Common myeloid progenitor, CD34-positive (primary cell): ENCODE data around the gene CRACDL.

ENCODE experiments used
- CTCF ChIA-PET: fragments of 350-600 bp; sonication (Branson Sonifier 250); formaldehyde crosslinking; loops from one replicate; lab custom pipeline; 2021; ENCODE audit warnings: antibody characterized with exemption; lab: Charles Lee
- POLR2A ChIA-PET: fragments of 350-600 bp; sonication (Branson Sonifier 250); formaldehyde crosslinking; loops from one replicate; lab custom pipeline; 2021; ENCODE audit warnings: antibody characterized with exemption; lab: Charles Lee
- DNase-seq, 3 donors: peaks; one replicate each; pipeline versions ENCODE4 v3.0.0 to v3.0.0-alpha.2; 2013
- H3K27ac ChIP-seq, 2 experiments: 1 replicate in 1 of 2; 2 replicates in 1 of 2; pipeline ENCODE4 v1.7.0; 2013; ENCODE audit warnings: inconsistent platforms in 2 of 2, low read length in 2 of 2, mild to moderate bottlenecking in 2 of 2, low read depth in 1 of 2, moderate library complexity in 1 of 2; ENCODE audit not compliant: severe bottlenecking in 2 of 2, insufficient read depth in 1 of 2, poor library complexity in 1 of 2
- H3K27me3 ChIP-seq, 5 experiments: replicated peaks in 2 of 5; 1 replicate in 3 of 5; 2 replicates in 2 of 5; pipeline versions ENCODE4 v1.6.1 to v1.7.0; 2013; ENCODE audit warnings: low read length in 4 of 5, mild to moderate bottlenecking in 2 of 5, moderate library complexity in 2 of 5, inconsistent platforms in 1 of 5; ENCODE audit not compliant: insufficient read depth in 5 of 5, control insufficient read depth in 4 of 5
- H3K36me3 ChIP-seq, 4 experiments: 1 replicate in 2 of 4; 2 replicates in 2 of 4; pipeline versions ENCODE4 v1.6.1 to v1.7.0; 2013; ENCODE audit warnings: low read length in 3 of 4, control low read depth in 1 of 4, mild to moderate bottlenecking in 1 of 4; ENCODE audit not compliant: control insufficient read depth in 4 of 4, insufficient read depth in 4 of 4
- H3K4me1 ChIP-seq, 4 experiments: 1 replicate in 3 of 4; 2 replicates in 1 of 4; pipeline versions ENCODE4 v1.6.1 to v1.7.1; 2013; ENCODE audit warnings: low read length in 3 of 4, mild to moderate bottlenecking in 3 of 4, control low read depth in 1 of 4, inconsistent platforms in 1 of 4, moderate library complexity in 1 of 4; ENCODE audit not compliant: control insufficient read depth in 4 of 4, insufficient read depth in 4 of 4; ENCODE audit errors: control extremely low read depth in 1 of 4
- H3K4me3 ChIP-seq, 7 experiments: 1 replicate in 4 of 7; 2 replicates in 3 of 7; pipeline versions ENCODE4 v1.5.1 to v1.7.0; 2013; ENCODE audit warnings: mild to moderate bottlenecking in 7 of 7, low read length in 6 of 7, moderate library complexity in 6 of 7, inconsistent platforms in 2 of 7, low read depth in 2 of 7, control low read depth in 1 of 7; ENCODE audit not compliant: insufficient read depth in 4 of 7, control insufficient read depth in 1 of 7; ENCODE audit errors: extremely low read depth in 1 of 7
- H3K9me3 ChIP-seq, 5 experiments: 1 replicate in 4 of 5; 2 replicates in 1 of 5; pipeline versions ENCODE4 v1.6.1 to v1.7.1; 2013; ENCODE audit warnings: low read length in 4 of 5, mild to moderate bottlenecking in 2 of 5, inconsistent platforms in 1 of 5, low read depth in 1 of 5, moderate library complexity in 1 of 5; ENCODE audit not compliant: control insufficient read depth in 4 of 5, insufficient read depth in 2 of 5; ENCODE audit errors: control extremely low read depth in 1 of 5
- WGBS: methylation state at CpG from one replicate; pipeline ENCODE4 v1.1.5; 2013; ENCODE audit not compliant: insufficient coverage; 5-methylcytosine and 5-hydroxymethylcytosine counted together

CRACDL gene

GRCh38 chr2:98842136-98842535 is 93.9 kb downstream of the CRACDL start:
- ChIA-PET CTCF (interaction anchor here (1.3 to 1.9 kb wide), 2 partner anchors 18 to 193 kb away, joined by 5 read pairs; no protein-coding TSS in a partner anchor), POLR2A (no interaction called here)
- WGBS: no CpG with 5 or more reads among the region's 3 CpGs
- no peak for DNase-seq
- Histone ChIP-seq H3K9me3 (peaks cover 0 to 2% (median 0%) of the 10 kb centered on the region in 5 experiments), H3K27me3 (no peaks in the 10 kb centered on the region), H3K4me1 (no peaks in the 10 kb centered on the region), H3K27ac (no peak overlapping the region), H3K36me3 (no peaks in the 10 kb centered on the region), H3K4me3 (no peak overlapping the region)

DNA sequence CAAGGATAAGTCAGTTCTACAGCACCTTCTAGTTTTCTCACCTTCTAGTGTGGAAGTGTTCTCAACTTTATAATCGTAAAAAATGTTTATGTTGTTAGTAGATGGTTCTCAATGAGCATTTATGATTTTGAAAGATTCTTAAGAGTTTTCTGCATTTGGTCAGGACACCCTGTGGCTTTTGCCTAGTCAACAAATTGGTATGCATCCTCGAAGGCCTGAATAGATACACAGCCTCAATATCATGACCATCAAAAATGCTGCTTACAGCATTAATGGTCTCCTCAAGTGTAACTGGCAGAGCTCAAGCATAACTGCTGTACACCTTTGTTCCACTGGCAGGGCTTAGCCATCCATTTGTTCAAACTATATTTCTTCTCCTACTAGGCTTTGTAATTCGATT is 96.7 kb downstream of the CRACDL start:
- no peaks in the 10 kb centered on the region for H3K27me3 ChIP-seq
- no peak overlapping the region for H3K4me3 ChIP-seq
- no peaks in the 10 kb centered on the region for H3K4me1 ChIP-seq
- no peak overlapping the region for H3K27ac ChIP-seq
- ChIA-PET POLR2A (no interaction called here), CTCF (interaction anchor here (1.3 to 5.6 kb wide), 2 partner anchors 72 to 190 kb away, joined by 3 to 34 read pairs; no protein-coding TSS in a partner anchor)
- H3K9me3 ChIP-seq: peaks cover 0 to 2% (median 0%) of the 10 kb centered on the region in 5 experiments
- no peaks in the 10 kb centered on the region for H3K36me3 ChIP-seq
- no peak for DNase-seq
- 83% methylated on average over 1 of the region's 3 CpGs for WGBS

DNA sequence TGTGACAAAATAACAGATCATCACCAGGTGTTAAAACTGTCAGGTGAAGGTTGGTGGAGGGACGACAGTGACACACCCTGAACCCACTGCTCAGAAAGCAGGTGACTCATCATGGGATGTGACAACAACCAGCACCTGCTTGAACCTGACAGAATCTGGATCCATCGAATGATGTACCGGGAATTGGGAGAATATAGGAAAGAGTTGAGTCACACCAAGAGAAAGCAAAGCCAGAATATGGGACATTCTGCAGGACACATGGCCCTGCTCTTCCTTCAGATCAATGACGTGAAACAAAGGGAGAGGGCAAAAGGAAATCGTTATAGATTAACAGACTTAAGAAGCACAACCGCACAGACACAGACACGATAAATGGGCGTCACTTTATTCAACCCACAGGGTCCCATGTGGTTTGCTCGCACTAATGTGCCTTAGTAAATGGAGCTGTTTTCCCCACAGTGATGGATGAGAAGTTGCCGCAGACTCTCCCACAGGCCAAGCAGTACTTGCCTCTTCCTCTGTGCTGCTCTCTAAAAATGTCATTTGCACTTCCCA is 100.1 kb downstream of the CRACDL start:
- WGBS: 96% methylated on average over 10 of the region's 10 CpGs
- POLR2A ChIA-PET: no interaction called here
- Histone ChIP-seq H3K27ac (no peak overlapping the region), H3K4me1 (peaks cover 0 to 3% (median under 1%) of the 10 kb centered on the region in 4 experiments), H3K4me3 (no peak overlapping the region), H3K9me3 (peaks cover 0 to 2% (median 0%) of the 10 kb centered on the region in 5 experiments), H3K27me3 (no peaks in the 10 kb centered on the region), H3K36me3 (no peaks in the 10 kb centered on the region)
- CTCF ChIA-PET: interaction anchor here (0.8 to 5.6 kb wide), 13 partner anchors 11 to 267 kb away, joined by 3 to 34 read pairs (median 3); no protein-coding TSS in a partner anchor
- DNase-seq: no peak

GRCh38 chr2:98833917-98834263 is 102.1 kb downstream of the CRACDL start:
- WGBS: 100% methylated on average over 1 of the region's 3 CpGs
- Histone ChIP-seq H3K4me3 (no peak overlapping the region), H3K4me1 (peaks cover 6 to 21% (median 15%) of the 10 kb centered on the region in 4 experiments), H3K27ac (no peak overlapping the region), H3K27me3 (no peaks in the 10 kb centered on the region), H3K9me3 (no peaks in the 10 kb centered on the region), H3K36me3 (no peaks in the 10 kb centered on the region)
- no peak for DNase-seq
- POLR2A ChIA-PET: no interaction called here
- CTCF ChIA-PET: interaction anchor here (0.9 kb wide), 1 partner anchor 184 kb away, joined by 4 read pairs; no protein-coding TSS in a partner anchor

DNA sequence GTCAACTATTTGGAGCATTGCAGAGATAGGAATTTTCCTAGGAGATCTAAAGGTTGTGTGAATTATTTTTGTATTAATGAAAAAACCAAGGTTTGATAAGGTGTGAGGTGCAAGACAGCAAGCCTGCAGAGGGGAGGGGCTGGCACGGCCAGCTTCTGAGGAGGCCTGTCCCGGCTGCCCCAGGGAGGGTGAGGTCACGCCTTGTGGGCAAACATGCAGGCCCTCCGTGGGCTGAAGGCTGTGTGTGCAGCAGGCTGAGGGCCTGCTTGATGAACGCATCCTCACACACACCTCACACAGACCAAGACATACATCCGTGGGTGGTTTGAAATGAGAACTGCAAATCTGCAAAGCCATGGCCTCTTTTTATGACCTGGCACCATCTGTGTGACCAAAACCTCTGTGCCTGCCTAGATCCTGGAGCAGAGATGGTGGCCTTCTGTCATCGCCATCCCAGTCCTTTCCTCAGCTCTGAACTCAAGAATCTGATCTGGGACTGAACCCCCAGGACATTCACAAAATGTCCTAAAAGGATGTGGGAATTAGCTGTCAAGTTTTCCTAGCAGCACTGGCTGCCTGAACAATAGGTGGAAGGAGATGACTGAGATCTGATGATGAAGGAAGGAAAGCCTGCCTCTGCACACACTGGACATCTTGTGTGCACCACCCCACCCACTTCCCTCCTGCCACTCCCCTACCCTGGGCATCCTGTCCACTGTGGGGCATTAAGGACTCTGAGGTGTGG is 102.7 kb downstream of the CRACDL start:
- Histone ChIP-seq H3K4me3 (no peak overlapping the region), H3K9me3 (no peaks in the 10 kb centered on the region), H3K27ac (no peak overlapping the region), H3K36me3 (no peaks in the 10 kb centered on the region), H3K4me1 (peaks cover 11 to 27% (median 21%) of the 10 kb centered on the region in 4 experiments), H3K27me3 (no peaks in the 10 kb centered on the region)
- no peak for DNase-seq
- ChIA-PET CTCF (interaction anchor here (0.9 to 1.1 kb wide), 2 partner anchors 184 kb away, joined by 4 to 6 read pairs; no protein-coding TSS in a partner anchor), POLR2A (no interaction called here)
- WGBS: 100% methylated on average over 3 of the region's 7 CpGs

GRCh38 chr2:98832172-98832571 is 103.9 kb downstream of the CRACDL start:
- no peak overlapping the region for H3K27ac ChIP-seq
- no peaks in the 10 kb centered on the region for H3K27me3 ChIP-seq
- DNase-seq: no peak
- H3K9me3 ChIP-seq: no peaks in the 10 kb centered on the region
- 94% methylated on average over 3 of the region's 7 CpGs for WGBS
- H3K36me3 ChIP-seq: no peaks in the 10 kb centered on the region
- POLR2A ChIA-PET: no interaction called here
- no peak overlapping the region for H3K4me3 ChIP-seq
- H3K4me1 ChIP-seq: peaks cover 11 to 33% (median 27%) of the 10 kb centered on the region in 4 experiments
- CTCF ChIA-PET: interaction anchor here (0.8 to 1.3 kb wide), 5 partner anchors 8 to 183 kb away, joined by 3 to 6 read pairs (median 3); no protein-coding TSS in a partner anchor
